IMR-90 (cell line): Measurements from ENCODE around the gene BGN. TPM values are rescaled to one million over a fixed set of nuclear protein-coding genes. Genes with fewer than 3 reads are reported as not detected.

Experiments
- ATAC-seq: fragments of 200-7000 bp; cut with Tn5 transposase; 2 replicates; pipeline ENCODE4 v1.9.1; 2020; ENCODE audit warnings: low read depth, mild to moderate bottlenecking, moderate library complexity
- BruUV-seq: library from RNA; stranded (reverse); fragments of 400-500 nt; replicated peaks from 2 replicates; lab custom pipeline; 2021; lab: Mats Ljungman, UMichigan
- CTCF ChIA-PET: fragments of 300-600 bp; formaldehyde crosslinking; extraction: SDS; loops from one replicate; lab custom pipeline; 2021; ENCODE audit warnings: antibody characterized with exemption; lab: Yijun Ruan, JAX
- POLR2A ChIA-PET: fragments of 300-600 bp; sonication (Branson Sonifier 250); formaldehyde crosslinking; loops from one replicate; lab custom pipeline; 2022; ENCODE audit warnings: antibody characterized with exemption; ENCODE audit not compliant: unreplicated experiment; lab: Charles Lee
- DNase-seq: peaks from one replicate; pipeline ENCODE4 v3.0.0; 2013
- H2AFZ ChIP-seq: replicated peaks from 2 replicates; pipeline ENCODE3; 2013; ENCODE audit warnings: low read length, mild to moderate bottlenecking; ENCODE audit not compliant: poor library complexity
- H2AK5ac ChIP-seq: 2 replicates; pipeline ENCODE4 v1.6.1; 2013; ENCODE audit warnings: low read depth, low read length, inconsistent platforms
- H2AK9ac ChIP-seq: replicated peaks from 2 replicates; pipeline ENCODE3; 2013; ENCODE audit warnings: mild to moderate bottlenecking, low read depth, low read length, moderate library complexity; ENCODE audit not compliant: poor library complexity
- H2BK120ac ChIP-seq: 2 replicates; pipeline ENCODE4 v1.6.1; 2013; ENCODE audit warnings: low read depth, low read length, inconsistent platforms
- H2BK15ac ChIP-seq: 3 replicates; pipeline ENCODE4 v1.6.1; 2013; ENCODE audit warnings: low read depth, low read length, inconsistent platforms
- H2BK20ac ChIP-seq: 2 replicates; pipeline ENCODE4 v1.6.1; 2013; ENCODE audit warnings: low read depth, mild to moderate bottlenecking, inconsistent platforms, low read length, moderate library complexity
- H2BK5ac ChIP-seq: 2 replicates; pipeline ENCODE4 v1.6.1; 2013; ENCODE audit warnings: mild to moderate bottlenecking, low read depth, low read length, inconsistent platforms; ENCODE audit not compliant: poor library complexity, severe bottlenecking
- H3K14ac ChIP-seq: replicated peaks from 2 replicates; pipeline ENCODE4 v1.6.1; 2013; ENCODE audit warnings: low read depth, low read length, inconsistent platforms
- H3K18ac ChIP-seq: 2 replicates; pipeline ENCODE4 v1.6.1; 2013; ENCODE audit warnings: low read depth, low read length, control low read depth
- H3K23ac ChIP-seq: 2 replicates; pipeline ENCODE4 v1.6.1; 2013; ENCODE audit warnings: low read depth, low read length, inconsistent platforms
- H3K27ac ChIP-seq: 2 replicates; pipeline ENCODE4 v1.5.1; 2013; ENCODE audit warnings: mild to moderate bottlenecking, control low read depth, low read length; ENCODE audit not compliant: insufficient read depth
- H3K27me3 ChIP-seq: 2 replicates; pipeline ENCODE4 v1.6.1; 2013; ENCODE audit warnings: low read length; ENCODE audit not compliant: control insufficient read depth, insufficient read depth
- H3K36me3 ChIP-seq: 2 replicates; pipeline ENCODE4 v1.6.1; 2013; ENCODE audit warnings: low read length, mixed read lengths; ENCODE audit not compliant: control insufficient read depth, insufficient read depth
- H3K4ac ChIP-seq: 2 replicates; pipeline ENCODE4 v1.6.1; 2013; ENCODE audit warnings: low read depth, low read length, inconsistent platforms
- H3K4me1 ChIP-seq: 2 replicates; pipeline ENCODE4 v1.6.1; 2013; ENCODE audit warnings: low read length, mixed read lengths; ENCODE audit not compliant: control insufficient read depth, insufficient read depth
- H3K4me2 ChIP-seq: 2 replicates; pipeline ENCODE4 v1.6.1; 2013; ENCODE audit warnings: low read depth, mild to moderate bottlenecking, control low read depth, low read length, moderate library complexity
- H3K4me3 ChIP-seq: 2 replicates; pipeline ENCODE4 v1.5.1; 2013; ENCODE audit warnings: low read depth, mild to moderate bottlenecking, control low read depth, low read length, moderate library complexity; ENCODE audit not compliant: insufficient read depth
- H3K56ac ChIP-seq: 2 replicates; pipeline ENCODE4 v1.6.1; 2013; ENCODE audit warnings: low read length, inconsistent platforms; ENCODE audit not compliant: insufficient read depth; ENCODE audit errors: extremely low read depth
- H3K79me1 ChIP-seq, 2 experiments: 2 replicates each; pipeline ENCODE4 v1.6.1; 2013; ENCODE audit warnings: low read length in 2 of 2, inconsistent platforms in 1 of 2, low read depth in 1 of 2
- H3K9ac ChIP-seq: 2 replicates; pipeline ENCODE4 v1.6.1; 2013; ENCODE audit warnings: low read depth, low read length, control low read depth
- H3K9me1 ChIP-seq: 2 replicates; pipeline ENCODE4 v1.6.1; 2013; ENCODE audit warnings: low read length, inconsistent platforms; ENCODE audit not compliant: insufficient read depth
- H3K9me3 ChIP-seq: 2 replicates; pipeline ENCODE4 v1.6.1; 2013; ENCODE audit warnings: low read length; ENCODE audit not compliant: control insufficient read depth, insufficient read depth
- H4K20me1 ChIP-seq: 2 replicates; pipeline ENCODE4 v1.6.1; 2013; ENCODE audit warnings: low read length, inconsistent platforms; ENCODE audit not compliant: insufficient read depth
- H4K5ac ChIP-seq: 2 replicates; pipeline ENCODE4 v1.6.1; 2013; ENCODE audit warnings: mild to moderate bottlenecking, low read depth, low read length, control low read depth
- H4K8ac ChIP-seq, 2 experiments: 2 replicates each; pipeline ENCODE4 v1.6.1; 2013; ENCODE audit warnings: low read depth in 2 of 2, low read length in 2 of 2, control low read depth in 1 of 2, inconsistent platforms in 1 of 2
- H4K91ac ChIP-seq: 2 replicates; pipeline ENCODE4 v1.6.1; 2013; ENCODE audit warnings: low read depth, low read length, inconsistent platforms; ENCODE audit not compliant: insufficient read depth
- CEBPB ChIP-seq: IDR thresholded peaks from 2 replicates; pipeline ENCODE4 v1.6.1; 2012; ENCODE audit warnings: low read depth, low read length, improper control_type of control experiment
- CTCF ChIP-seq: conservative IDR thresholded peaks from 2 replicates; pipeline ENCODE4 v1.5.1; 2012; ENCODE audit warnings: mild to moderate bottlenecking, low read depth, low read length, improper control_type of control experiment
- ELK1 ChIP-seq: fragments of 150-350 bp; IDR thresholded peaks from 2 replicates; pipeline ENCODE4 v1.6.1; 2016; ENCODE audit warnings: low read depth, mild to moderate bottlenecking, low read length, moderate library complexity, borderline replicate concordance
- NFE2L2 ChIP-seq: fragments of 150-350 bp; IDR thresholded peaks from 2 replicates; pipeline ENCODE4 v1.6.1; 2016; ENCODE audit warnings: low read depth, mild to moderate bottlenecking, low read length
- RAD21 ChIP-seq: IDR thresholded peaks from 2 replicates; pipeline ENCODE4 v1.6.1; 2012; ENCODE audit warnings: low read length, improper control_type of control experiment
- SMC3 ChIP-seq: fragments of 150-350 bp; IDR thresholded peaks from 2 replicates; pipeline ENCODE4 v1.6.1; 2016; ENCODE audit warnings: low read depth, mild to moderate bottlenecking, antibody characterized with exemption, low read length, moderate library complexity
- WGBS, 2 experiments: methylation state at CpG; one replicate each; pipeline versions ENCODE4 v1.1.5 to v1.1.7; 2013; ENCODE audit warnings: missing lambda C conversion rate in 2 of 2; ENCODE audit not compliant: insufficient read length in 1 of 2; ENCODE audit errors: extremely low coverage in 2 of 2; 5-methylcytosine and 5-hydroxymethylcytosine counted together
- dilution Hi-C: fragments of 300-500 bp; cut with HindIII; formaldehyde crosslinking; loops from one replicate; pipeline ENCODE4 v1.14.3; 2018; ENCODE audit warnings: low sequenced_read_pairs; ENCODE audit not compliant: unreplicated experiment
- in situ Hi-C: fragments of 300-500 bp; cut with MboI; formaldehyde crosslinking; loops from 3 replicates; pipeline ENCODE4 v1.14.3; 2019; ENCODE audit warnings: low sequenced_read_pairs, inconsistent platforms, mixed read lengths
- intact Hi-C: fragments of 100-400 bp; cut with micrococcal nuclease; formaldehyde crosslinking; loops from 2 replicates; pipeline ENCODE4 v1.10.0; 2022
- polyA plus RNA-seq, 3 experiments: library from polyadenylated mRNA; depleted of rRNA; stranded (reverse); fragments of >200 nt; gene quantifications; 2 replicates each; pipeline ENCODE4 v1.2.3, GENCODE V29; 2012; ENCODE audit warnings: low replicate concordance in 1 of 3
- total RNA-seq: library from RNA; depleted of rRNA; stranded (reverse); fragments of >200 nt; gene quantifications from 2 replicates; pipeline ENCODE4 v1.2.3, GENCODE V29; 2012

Gene BGN
- total and polyA plus RNA-seq, 2 of the 4 experiments (the other 2 are of a cell fraction) = 11.3 to 298 TPM

GRCh38 chrX:153554519-153555167 lies 59.9 kb downstream of the BGN start:
- no peak overlapping the region for H3K23ac ChIP-seq
- no peak overlapping the region for H3K56ac ChIP-seq
- H3K36me3 ChIP-seq = no peaks in the 10 kb centered on the region
- no peaks in the 10 kb centered on the region for H3K9me1 ChIP-seq
- H3K9me3 ChIP-seq = no peaks in the 10 kb centered on the region; the same call in 1 of the 2 replicates
- no peak overlapping the region for H2AK5ac ChIP-seq
- ChIA-PET POLR2A (no interaction called here), CTCF (interaction anchor here (0.6 to 1.4 kb wide), 6 partner anchors 9 to 154 kb away, joined by 3 to 4 read pairs (median 3); no protein-coding TSS in a partner anchor)
- H3K27me3 ChIP-seq = peaks cover 11% of the 10 kb centered on the region; the same call in 1 of the 2 replicates
- no TSS peak for BruUV-seq
- no peak overlapping the region for H2BK5ac ChIP-seq
- H3K27ac ChIP-seq = no peak overlapping the region
- peak; percentile 94 for ATAC-seq
- no peak overlapping the region for H2BK120ac ChIP-seq
- no peak overlapping the region for H3K4me3 ChIP-seq
- H3K79me1 ChIP-seq = no peaks in the 10 kb centered on the region
- WGBS, 2 experiments = 23% methylated on average over 6 of the region's 17 CpGs; no CpG with 5 or more reads in 1 of the 2 experiments
- no peak overlapping the region for H3K4ac ChIP-seq
- peak; percentile 31 for DNase-seq
- no peak overlapping the region for H2AK9ac ChIP-seq
- H3K18ac ChIP-seq = no peak overlapping the region
- no peak overlapping the region for H3K9ac ChIP-seq
- TF ChIP-seq SMC3 (peak; percentile 69), CTCF (peak; percentile 65), ELK1 (no peak), CEBPB (no peak), NFE2L2 (no peak), RAD21 (peak; percentile 70)
- H4K5ac ChIP-seq = no peak overlapping the region
- in situ Hi-C loops = loop anchor here (5.0 kb wide), 1 partner anchor 113 kb away; no protein-coding TSS in a partner anchor
- no peak overlapping the region for H2BK15ac ChIP-seq
- H4K20me1 ChIP-seq = no peaks in the 10 kb centered on the region
- intact Hi-C loops = loop anchor here (1.0 kb wide), 1 partner anchor 114 kb away; no protein-coding TSS in a partner anchor
- no peak overlapping the region for H3K14ac ChIP-seq
- H2AFZ ChIP-seq = peak overlapping the region; percentile 70
- H3K4me2 ChIP-seq = no peak overlapping the region
- dilution Hi-C loops = no loop called here
- no peak overlapping the region for H4K91ac ChIP-seq
- H4K8ac ChIP-seq = no peak overlapping the region
- H3K4me1 ChIP-seq = no peaks in the 10 kb centered on the region
- no peak overlapping the region for H2BK20ac ChIP-seq
